Activated CD4-positive, alpha-beta T cell treated with anti-CD3 and anti-CD28 coated beads, Interleukin-2, amount 10 ng/mL, durations not matched to agents 24 days and 14 days (primary cell): Measurements from ENCODE around the gene TUBB8B. TPM values are rescaled to one million over a fixed set of nuclear protein-coding genes. Genes with fewer than 3 reads are reported as not detected.
A peak's percentile ranks its signal among the peaks of the same experiment; 100 is the strongest.
"Not testable (repeated sequence)": the region's sequence is repeated elsewhere in the genome, so short reads cannot be mapped to it uniquely, and the experiment has no call there.

Source experiments
- DNase-seq: peaks from one replicate; pipeline ENCODE4 v3.0.0; 2022
- H3K27ac Mint-ChIP-seq: one replicate; pipeline ENCODE4 v1.8.0; 2022; ENCODE audit warnings: mild to moderate bottlenecking, mixed read lengths
- H3K27me3 Mint-ChIP-seq: one replicate; pipeline ENCODE4 v1.8.0; 2022; ENCODE audit warnings: mixed read lengths
- H3K36me3 Mint-ChIP-seq: one replicate; pipeline ENCODE4 v1.8.0; 2022; ENCODE audit warnings: low read depth, mild to moderate bottlenecking, mixed read lengths
- H3K4me1 Mint-ChIP-seq: one replicate; pipeline ENCODE4 v1.8.0; 2021; ENCODE audit warnings: mixed read lengths
- H3K4me3 Mint-ChIP-seq: one replicate; pipeline ENCODE4 v1.8.0; 2022; ENCODE audit warnings: mild to moderate bottlenecking, moderate library complexity, mixed read lengths
- H3K9me3 Mint-ChIP-seq: one replicate; pipeline ENCODE4 v1.8.0; 2021; ENCODE audit warnings: mixed read lengths
- intact Hi-C: fragments of 100-400 bp; cut with micrococcal nuclease; formaldehyde crosslinking; loops from one replicate; pipeline ENCODE4 v1.15.1; 2023
- total RNA-seq: library from RNA; stranded (reverse); gene quantifications from 2 replicates; pipeline ENCODE4 v1.2.3, GENCODE V29; 2022

Gene TUBB8B
- total RNA-seq, 1 donor from 2014 or later: not detected

DNA sequence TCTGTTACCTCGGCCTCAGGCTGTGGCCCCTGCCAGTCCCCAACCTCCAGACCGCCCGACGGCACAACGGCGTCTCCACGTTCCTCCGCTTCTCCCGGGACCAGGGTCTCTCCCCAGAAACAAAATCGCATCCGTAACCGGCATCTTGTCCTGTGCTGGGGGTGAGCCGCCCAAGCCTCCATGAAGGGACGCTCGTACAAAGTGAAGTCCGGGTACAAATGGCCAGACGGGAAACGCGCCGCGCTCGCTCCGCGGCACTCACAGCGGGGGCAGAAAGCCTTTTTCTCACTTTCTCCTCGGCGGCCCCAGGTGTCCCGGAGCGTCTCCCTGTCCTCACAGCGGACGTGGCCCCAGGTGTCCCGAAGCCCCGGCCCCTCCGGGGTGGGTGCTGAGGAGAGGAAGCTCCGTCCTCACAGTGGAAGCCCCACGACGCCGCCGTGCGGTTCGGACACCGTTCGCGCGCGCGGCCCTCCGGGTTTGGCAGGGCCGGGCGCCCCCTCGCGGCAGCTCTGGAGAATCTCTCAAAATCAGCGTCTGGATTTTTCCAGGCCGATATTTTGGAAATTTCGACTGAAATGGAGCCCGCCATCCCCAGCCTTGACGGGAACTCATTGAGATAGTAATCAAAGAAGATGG is 26.2 kb upstream of the TUBB8B start:
- H3K9me3 Mint-ChIP-seq, H3K36me3 Mint-ChIP-seq, H3K4me1 Mint-ChIP-seq, H3K27ac Mint-ChIP-seq, intact Hi-C loops, H3K27me3 Mint-ChIP-seq, DNase-seq, H3K4me3 Mint-ChIP-seq: not testable (repeated sequence)

GRCh38 chr18:73181-73777 is 23.9 kb upstream of the TUBB8B start:
- H3K36me3 Mint-ChIP-seq, H3K4me3 Mint-ChIP-seq, H3K27ac Mint-ChIP-seq, intact Hi-C loops, H3K27me3 Mint-ChIP-seq, H3K4me1 Mint-ChIP-seq, DNase-seq, H3K9me3 Mint-ChIP-seq: not testable (repeated sequence)

GRCh38 chr18:67701-68100 is 18.3 kb upstream of the TUBB8B start:
- H3K36me3 Mint-ChIP-seq, intact Hi-C loops, H3K9me3 Mint-ChIP-seq, H3K27me3 Mint-ChIP-seq, H3K4me1 Mint-ChIP-seq, H3K4me3 Mint-ChIP-seq, H3K27ac Mint-ChIP-seq, DNase-seq: not testable (repeated sequence)

DNA sequence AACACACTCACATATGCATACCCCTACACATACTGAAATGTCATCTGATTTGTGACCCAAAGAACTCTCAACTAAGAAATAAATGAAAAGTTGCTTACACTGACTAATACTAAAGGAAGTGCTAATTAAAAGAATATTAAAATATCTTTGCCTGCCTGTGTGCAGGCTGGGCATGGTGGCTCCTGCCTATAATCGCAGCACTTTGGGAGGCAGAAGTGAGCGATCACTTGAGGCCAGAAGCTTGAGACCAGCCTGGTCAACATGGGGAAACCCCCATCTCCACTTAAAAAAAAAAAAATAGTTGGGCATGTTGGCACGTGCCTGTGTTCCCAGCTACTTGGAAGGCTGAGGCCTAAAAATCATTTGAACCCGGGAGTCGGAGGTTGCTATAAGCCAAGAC is 14.9 kb upstream of the TUBB8B start:
- H3K27me3 Mint-ChIP-seq, H3K9me3 Mint-ChIP-seq, intact Hi-C loops, H3K4me3 Mint-ChIP-seq, H3K4me1 Mint-ChIP-seq, DNase-seq, H3K36me3 Mint-ChIP-seq, H3K27ac Mint-ChIP-seq: not testable (repeated sequence)

DNA sequence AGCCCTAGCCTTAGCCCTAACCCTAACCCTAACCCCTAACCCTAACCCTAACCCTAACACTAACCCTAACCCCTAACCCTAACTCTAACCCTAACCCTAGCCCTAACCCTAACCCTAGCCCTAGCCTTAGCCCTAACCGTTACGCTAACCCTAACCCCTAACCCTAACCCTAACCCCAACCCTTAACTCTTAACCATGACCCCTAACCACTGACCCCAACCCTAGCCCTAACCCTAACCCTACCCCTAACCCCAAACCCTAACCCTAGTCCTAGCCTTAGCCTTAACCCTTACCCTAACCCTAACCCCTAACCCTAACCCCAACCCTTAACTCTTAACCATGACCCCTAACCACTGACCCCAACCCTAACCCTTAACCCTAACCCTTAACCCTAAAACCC is 14.2 kb upstream of the TUBB8B start:
- intact Hi-C loops, H3K27ac Mint-ChIP-seq, H3K27me3 Mint-ChIP-seq, H3K4me1 Mint-ChIP-seq, H3K4me3 Mint-ChIP-seq, DNase-seq, H3K36me3 Mint-ChIP-seq, H3K9me3 Mint-ChIP-seq: not testable (repeated sequence)

GRCh38 chr18:54388-54787 is 5.0 kb upstream of the TUBB8B start:
- H3K27me3 Mint-ChIP-seq, H3K4me3 Mint-ChIP-seq, H3K27ac Mint-ChIP-seq, H3K4me1 Mint-ChIP-seq, DNase-seq, H3K9me3 Mint-ChIP-seq, intact Hi-C loops, H3K36me3 Mint-ChIP-seq: not testable (repeated sequence)

DNA sequence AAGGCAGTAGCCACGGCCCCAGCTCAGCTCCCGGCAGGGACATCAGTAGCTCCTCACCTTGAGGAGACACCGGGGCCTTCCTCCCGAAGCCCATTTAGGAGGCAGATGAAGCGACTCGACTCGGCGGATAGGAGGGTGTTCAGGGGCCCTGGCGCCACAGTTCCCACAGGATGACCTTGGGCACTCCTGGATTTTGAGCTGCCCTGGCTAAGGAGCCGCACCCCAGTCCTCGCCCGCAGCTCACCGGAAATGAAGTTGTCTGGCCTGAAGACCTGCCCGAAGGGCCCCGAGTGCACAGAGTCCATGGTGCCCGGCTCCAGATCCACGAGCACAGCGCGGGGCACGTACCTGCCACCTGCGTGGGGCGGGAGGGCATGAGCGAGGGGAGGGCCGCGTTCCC is 719 bp downstream of the TUBB8B start:
- H3K36me3 Mint-ChIP-seq, H3K4me3 Mint-ChIP-seq, H3K27ac Mint-ChIP-seq, H3K4me1 Mint-ChIP-seq, H3K27me3 Mint-ChIP-seq, intact Hi-C loops, H3K9me3 Mint-ChIP-seq: not testable (repeated sequence)
- DNase-seq: peak; percentile 48

DNA sequence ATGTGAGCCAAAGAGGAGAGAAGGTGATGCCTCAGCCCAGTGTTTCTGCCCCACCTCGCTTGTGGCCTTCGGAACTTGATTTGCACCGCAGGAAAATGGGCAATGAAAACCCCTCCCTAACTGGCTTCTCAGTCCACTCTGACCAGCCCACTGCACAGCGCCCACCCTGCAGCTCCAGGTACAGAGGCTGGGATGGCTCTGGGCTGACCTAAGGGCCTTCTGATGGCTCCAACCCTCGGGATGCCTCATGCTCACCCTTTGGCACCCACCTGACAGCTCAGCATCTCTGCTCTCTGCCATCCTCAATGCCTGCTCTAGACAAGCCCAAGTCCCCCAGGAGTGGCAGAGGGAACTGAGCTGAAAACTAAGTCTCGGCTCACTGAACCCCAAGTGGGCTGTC is 36.2 kb downstream of the TUBB8B start:
- H3K36me3 Mint-ChIP-seq, H3K4me1 Mint-ChIP-seq, H3K27me3 Mint-ChIP-seq, H3K4me3 Mint-ChIP-seq, intact Hi-C loops, DNase-seq, H3K9me3 Mint-ChIP-seq, H3K27ac Mint-ChIP-seq: not testable (repeated sequence)

DNA sequence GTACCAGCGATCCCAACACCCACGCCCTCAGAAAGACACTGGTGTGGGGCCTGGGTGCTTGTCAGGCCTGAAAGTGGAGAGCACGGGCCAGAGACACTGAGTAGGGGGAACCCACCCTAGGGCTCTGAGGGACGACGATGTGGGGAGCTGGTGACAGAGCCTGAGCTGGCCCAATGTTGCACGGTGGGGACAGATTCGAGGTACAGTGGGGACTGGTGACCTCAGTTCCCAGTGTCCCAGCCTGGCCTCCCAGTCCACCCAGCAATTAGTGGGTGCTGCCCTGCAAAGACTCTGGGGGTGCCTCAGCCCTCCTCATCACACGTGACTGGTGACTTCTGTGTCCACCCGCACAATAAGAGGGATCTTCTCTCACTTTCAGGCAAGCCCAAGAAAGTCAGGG is 36.6 kb downstream of the TUBB8B start:
- H3K27me3 Mint-ChIP-seq, H3K27ac Mint-ChIP-seq, H3K4me1 Mint-ChIP-seq, DNase-seq, H3K36me3 Mint-ChIP-seq, H3K9me3 Mint-ChIP-seq, intact Hi-C loops, H3K4me3 Mint-ChIP-seq: not testable (repeated sequence)

DNA sequence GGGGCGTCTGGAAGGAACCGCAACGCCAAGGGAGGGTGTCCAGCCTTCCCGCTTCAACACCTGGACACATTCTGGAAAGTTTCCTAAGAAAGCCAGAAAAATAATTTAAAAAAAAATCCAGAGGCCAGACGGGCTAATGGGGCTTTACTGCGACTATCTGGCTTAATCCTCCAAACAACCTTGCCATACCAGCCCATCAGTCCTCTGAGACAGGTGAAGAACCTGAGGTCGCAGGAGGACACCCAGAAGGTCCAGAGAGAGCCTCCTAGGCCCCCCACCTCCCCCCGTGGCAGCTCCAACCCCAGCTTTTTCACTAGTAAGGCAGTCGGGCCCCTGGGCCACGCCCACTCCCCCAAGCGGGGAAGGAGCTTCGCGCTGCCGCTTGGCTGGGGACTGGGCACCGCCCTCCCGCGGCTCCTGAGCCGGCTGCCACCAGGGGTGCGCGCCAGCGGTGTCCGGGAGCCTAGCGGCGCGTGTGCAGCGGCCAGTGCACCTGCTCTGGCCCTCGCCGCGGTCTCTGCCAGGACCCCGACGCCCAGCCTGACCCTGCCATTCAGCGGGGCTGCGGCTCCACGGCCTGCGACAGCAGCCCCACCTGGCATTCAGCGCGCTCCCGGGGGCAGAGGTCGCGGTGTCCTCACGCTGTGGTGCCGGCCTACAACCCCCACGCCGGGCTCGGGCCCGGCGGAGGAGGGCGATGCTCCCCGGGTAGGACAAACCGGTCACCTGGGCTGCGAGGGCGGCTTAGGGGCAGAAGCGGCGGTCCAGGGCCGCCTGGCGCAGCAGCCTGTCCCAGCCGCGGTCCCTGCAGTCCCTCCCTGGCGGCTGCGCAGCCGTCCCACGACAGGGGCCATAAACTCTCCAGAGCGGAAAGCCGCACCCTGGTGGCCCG is 37.8 kb downstream of the TUBB8B start:
- H3K36me3 Mint-ChIP-seq, H3K27me3 Mint-ChIP-seq, H3K4me3 Mint-ChIP-seq, DNase-seq, H3K9me3 Mint-ChIP-seq, H3K27ac Mint-ChIP-seq, H3K4me1 Mint-ChIP-seq, intact Hi-C loops: not testable (repeated sequence)

GRCh38 chr18:10624-11184 is 38.7 kb downstream of the TUBB8B start:
- H3K4me3 Mint-ChIP-seq, H3K9me3 Mint-ChIP-seq, H3K27ac Mint-ChIP-seq, H3K27me3 Mint-ChIP-seq, H3K4me1 Mint-ChIP-seq, intact Hi-C loops, H3K36me3 Mint-ChIP-seq: not testable (repeated sequence)
- peak; percentile 58 for DNase-seq

DNA sequence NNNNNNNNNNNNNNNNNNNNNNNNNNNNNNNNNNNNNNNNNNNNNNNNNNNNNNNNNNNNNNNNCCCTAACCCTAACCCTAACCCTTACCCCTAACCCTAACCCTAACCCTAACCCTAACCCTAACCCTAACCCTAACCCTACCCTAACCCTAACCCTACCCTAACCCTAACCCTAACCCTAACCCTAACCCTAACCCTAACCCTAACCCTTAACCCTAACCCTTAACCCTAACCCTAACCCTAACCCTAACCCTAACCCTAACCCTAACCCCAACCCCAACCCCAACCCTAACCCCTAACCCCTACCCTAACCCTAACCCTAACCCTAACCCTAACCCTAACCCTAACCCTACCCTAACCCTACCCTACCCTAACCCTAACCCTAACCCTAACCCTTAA is 39.5 kb downstream of the TUBB8B start:
- H3K27ac Mint-ChIP-seq, H3K9me3 Mint-ChIP-seq, H3K4me1 Mint-ChIP-seq, H3K27me3 Mint-ChIP-seq, H3K4me3 Mint-ChIP-seq, H3K36me3 Mint-ChIP-seq, intact Hi-C loops: not testable (repeated sequence)
- DNase-seq: peak; percentile 57
